Thyroid gland (tissue), 4 donors: ENCODE measurements around the gene KRTAP12-2.

Experiments used
- POLR2A ChIP-seq, 2 donors: fragments of 450-650 bp; IDR thresholded peaks; one replicate each; pipeline ENCODE4 v1.6.1; 2017; ENCODE audit warnings: antibody characterized with exemption in 2 of 2, mild to moderate bottlenecking in 2 of 2, moderate library complexity in 1 of 2
- TF ChIP-seq, protein P1 (sequence below), 6 experiments: fragments of 200-600 bp in 3 of 6; fragments of 450-650 bp in 3 of 6; sonication (generic) in 3 of 6; IDR thresholded peaks; one replicate each; pipeline ENCODE4 v1.5.1; 2016 to 2019; ENCODE audit warnings: antibody characterized with exemption in 6 of 6, mild to moderate bottlenecking in 2 of 6, inconsistent platforms in 1 of 6, moderate library complexity in 1 of 6

GRCh38 chr21:44691686-44692085, 25.0 kb upstream of the KRTAP12-2 start:
- TF ChIP-seq, protein P1, sequence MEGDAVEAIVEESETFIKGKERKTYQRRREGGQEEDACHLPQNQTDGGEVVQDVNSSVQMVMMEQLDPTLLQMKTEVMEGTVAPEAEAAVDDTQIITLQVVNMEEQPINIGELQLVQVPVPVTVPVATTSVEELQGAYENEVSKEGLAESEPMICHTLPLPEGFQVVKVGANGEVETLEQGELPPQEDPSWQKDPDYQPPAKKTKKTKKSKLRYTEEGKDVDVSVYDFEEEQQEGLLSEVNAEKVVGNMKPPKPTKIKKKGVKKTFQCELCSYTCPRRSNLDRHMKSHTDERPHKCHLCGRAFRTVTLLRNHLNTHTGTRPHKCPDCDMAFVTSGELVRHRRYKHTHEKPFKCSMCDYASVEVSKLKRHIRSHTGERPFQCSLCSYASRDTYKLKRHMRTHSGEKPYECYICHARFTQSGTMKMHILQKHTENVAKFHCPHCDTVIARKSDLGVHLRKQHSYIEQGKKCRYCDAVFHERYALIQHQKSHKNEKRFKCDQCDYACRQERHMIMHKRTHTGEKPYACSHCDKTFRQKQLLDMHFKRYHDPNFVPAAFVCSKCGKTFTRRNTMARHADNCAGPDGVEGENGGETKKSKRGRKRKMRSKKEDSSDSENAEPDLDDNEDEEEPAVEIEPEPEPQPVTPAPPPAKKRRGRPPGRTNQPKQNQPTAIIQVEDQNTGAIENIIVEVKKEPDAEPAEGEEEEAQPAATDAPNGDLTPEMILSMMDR (IDR thresholded peaks at IDR 0.05): no peak
- TF ChIP-seq POLR2A (IDR thresholded peaks at IDR 0.05): no peak
